ENCODE results near the gene PRR30.

PRR30 gene

DNA sequence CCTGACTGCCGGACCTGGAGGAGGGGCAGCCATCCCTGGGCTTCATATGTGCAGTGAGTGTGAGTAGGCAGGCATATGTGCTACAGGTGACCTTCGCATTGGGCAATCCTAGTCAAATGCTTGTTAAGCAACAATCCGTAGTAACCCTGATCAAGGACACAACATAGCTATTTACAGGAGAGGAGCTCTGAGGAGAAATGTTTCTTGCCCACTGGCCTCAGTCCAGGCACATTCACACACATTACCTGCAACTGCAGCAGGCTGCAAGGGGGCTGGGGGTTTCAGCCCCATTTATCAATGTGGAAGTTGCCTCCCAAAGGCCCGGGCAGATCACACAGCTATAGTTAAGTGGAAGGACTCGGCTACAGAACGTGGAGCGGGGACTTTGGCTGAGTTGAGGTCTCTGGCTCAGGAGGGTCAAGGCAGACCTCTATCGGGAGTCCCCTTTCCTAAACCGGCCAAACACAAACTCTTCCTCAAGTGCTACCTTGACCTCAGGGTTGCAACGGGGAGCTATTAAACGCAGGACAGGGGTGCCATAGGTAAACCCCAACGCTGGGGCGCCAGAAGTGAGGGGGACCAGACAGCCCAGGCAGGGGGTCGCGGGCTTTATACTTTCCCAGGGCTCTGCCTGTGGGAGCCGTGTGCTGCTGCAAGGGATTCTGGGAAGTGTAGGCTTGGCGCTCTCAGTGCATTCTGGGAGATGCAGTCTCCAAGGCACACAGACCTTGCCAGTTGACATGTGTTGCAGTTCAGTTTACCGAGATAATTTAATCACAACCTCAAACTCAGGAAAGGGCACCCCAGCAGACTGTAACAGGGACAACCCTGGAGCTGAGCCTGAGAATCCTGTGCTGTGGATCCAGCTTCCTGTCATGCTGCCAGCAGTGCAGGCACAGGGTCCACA is 43.2 kb downstream of the PRR30 start:
- no peak for DNase-seq

GRCh38 chr2:27095427-27095744 is 43.8 kb downstream of the PRR30 start:
- no peak for DNase-seq

DNA sequence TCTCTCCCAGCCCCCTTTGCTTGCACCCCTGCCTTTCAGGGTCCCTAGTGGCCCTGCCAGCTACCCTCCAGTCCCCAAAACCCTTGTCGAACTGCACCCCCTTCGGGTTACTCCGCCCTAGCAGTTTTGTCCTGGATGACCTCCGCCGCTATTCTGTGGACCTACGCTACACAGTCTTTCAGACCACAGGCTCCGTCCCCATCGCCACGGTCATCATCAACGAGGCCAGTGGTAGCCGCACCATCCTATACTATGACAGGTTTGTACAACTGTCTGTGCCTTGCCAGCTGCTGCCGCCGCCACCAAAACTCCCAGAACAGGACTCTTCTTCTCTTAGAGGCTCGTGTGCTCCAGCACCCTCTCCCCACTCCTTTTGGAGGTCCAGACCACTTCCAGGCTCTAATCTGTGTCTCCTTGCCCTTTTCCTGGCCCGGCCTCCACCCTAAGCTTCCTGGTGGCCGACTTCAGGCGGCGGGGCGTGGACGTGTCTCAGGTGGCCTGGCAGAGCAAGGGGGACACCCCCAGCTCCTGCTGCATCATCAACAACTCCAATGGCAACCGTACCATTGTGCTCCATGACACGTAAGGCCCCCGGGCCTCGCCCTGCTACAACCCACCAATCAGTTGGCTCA is 44.7 kb downstream of the PRR30 start:
- DNase-seq = no peak

DNA sequence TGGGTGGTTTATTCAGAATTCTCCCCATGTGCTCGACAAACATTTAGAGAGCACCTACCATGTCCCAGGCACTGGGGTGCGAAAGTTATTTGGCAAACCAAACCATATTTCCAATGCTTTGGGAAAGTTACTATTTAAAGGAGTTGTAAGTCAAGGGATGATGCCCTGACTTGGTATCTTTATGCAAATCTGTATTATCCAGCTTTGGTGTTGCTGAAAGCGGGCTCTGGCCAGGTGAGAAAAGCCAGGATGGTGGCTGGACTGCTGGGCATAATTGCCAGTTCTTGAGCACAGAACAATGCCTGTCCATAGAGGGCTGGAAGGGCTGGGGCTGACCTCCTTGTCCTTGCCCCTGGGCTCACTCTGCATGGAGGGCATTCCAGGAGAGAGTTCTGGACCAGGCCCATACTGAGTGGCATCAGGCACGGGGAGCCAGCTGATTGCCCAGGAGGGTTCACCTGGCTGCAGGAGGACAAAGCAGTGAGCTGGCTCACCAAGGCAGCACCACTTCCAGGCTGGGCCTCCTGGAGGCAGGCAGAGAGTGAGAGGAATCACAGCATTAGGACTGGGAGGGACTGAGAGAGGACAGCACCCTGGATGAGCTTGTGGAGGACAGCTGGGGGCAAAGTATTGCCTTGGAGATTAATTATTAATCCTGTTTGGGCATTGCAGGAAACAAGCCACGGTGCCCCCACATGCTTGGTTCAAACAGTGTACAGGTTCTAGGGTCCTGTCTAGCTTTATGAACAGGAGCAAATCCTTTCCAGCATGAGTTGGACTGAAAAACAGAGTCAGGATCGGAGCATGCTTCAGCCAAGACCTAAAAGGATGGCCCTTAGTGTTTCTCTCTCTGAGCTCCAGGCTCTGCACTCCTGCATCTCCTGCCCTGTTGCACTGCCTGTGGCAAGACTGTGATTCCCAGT is 45.5 kb downstream of the PRR30 start:
- no peak for DNase-seq

GRCh38 chr2:27092696-27093429 is 46.3 kb downstream of the PRR30 start:
- no peak for DNase-seq

- DNase-seq = no peak
Observed at GRCh38 chr2:27091746-27092695, 47.2 kb downstream of the PRR30 start.

- no peak for DNase-seq
Observed at GRCh38 chr2:27089111-27089954, 49.9 kb downstream of the PRR30 start.

DNA sequence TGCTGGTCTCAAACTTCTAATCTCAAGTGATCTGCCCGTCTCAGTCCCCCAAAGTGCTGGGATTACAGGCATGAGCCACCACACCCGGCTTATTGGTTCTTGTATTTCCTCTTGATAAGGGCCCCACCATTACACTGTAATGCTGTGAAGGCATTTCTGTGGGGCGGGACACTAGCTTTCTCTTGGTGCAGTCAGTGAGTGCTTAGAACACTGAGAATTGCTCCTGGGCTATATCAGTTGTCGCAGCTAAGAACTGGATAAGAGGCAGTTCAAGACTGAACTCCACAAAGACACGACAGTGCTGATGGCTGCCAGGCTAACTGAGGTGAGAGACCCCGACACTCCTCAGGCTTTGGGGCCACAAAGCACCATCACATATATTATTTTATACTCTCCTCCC is 50.6 kb downstream of the PRR30 start:
- DNase-seq = no peak

DNA sequence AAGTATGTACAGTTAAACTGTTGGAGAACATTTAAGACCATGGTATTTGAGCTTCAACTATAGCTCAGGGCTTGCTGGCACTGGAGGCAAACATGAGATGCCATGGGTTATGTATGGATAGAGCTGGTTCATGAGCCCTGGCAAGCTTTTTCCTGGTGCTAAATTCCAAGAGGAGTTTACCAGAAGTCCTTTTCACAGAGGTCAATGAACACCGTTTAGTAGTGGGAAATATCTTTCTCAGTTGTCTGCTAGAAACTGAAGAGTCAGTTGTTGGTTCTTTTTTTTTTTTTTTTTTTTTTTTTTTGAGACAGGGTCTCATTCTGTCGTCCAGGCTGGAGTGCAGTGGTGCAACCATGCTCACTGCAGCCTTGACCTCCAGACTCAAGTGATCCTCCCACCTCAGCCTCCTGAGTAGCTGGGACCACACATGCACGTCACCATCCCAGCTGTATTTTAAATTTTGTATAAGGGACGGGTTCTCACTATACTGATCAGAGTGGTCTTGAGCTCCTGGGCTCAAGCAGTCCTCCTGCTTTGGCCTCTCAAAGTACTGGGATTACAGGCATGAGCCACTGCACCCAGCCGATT is 51.3 kb downstream of the PRR30 start:
- DNase-seq = no peak
